Measurements from ENCODE around the gene PPP1R3F. TPM values are rescaled to one million over a fixed set of nuclear protein-coding genes. Genes with fewer than 3 reads are reported as not detected.

Gene PPP1R3F
- total RNA-seq, 2 experiments from 2014 or later: 4.8 to 5.4 TPM

DNA sequence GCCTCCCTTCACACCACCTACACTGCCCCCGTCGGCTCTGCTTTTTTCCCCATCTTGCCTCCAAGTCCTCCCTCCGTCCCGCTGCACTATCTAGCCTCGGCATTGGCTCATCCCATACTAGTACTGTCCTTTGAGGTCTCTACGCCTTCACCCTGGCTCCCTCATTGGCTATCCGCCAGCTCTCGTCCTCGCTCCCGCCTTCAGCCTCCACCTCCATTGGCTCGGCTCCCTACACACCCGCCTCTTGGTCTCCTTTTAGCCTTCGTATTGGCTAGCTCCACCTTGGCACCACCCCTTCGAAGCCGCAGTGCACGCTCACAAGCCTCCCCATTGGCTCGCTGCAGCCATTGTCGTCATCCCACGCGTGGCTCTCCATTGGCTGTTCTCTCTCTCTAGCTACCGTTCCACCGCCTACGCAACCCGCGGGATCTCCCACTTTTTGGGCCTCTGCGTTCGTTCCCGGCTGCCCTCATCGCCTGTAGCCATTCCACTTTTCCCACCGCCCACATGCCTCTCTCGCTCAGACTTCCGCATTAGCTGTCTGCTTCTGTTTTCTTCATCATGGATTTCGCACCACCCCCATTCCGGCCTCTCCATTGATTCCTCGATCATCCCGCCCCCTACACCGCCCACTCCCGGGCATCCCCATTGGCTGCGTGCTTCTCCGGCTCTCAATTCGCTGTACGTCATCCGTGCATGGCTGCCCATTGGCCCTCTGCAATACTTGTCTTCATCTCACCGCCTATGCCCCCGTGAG lies 405 bp upstream of the PPP1R3F start:
- TF ChIP-seq, protein P1, sequence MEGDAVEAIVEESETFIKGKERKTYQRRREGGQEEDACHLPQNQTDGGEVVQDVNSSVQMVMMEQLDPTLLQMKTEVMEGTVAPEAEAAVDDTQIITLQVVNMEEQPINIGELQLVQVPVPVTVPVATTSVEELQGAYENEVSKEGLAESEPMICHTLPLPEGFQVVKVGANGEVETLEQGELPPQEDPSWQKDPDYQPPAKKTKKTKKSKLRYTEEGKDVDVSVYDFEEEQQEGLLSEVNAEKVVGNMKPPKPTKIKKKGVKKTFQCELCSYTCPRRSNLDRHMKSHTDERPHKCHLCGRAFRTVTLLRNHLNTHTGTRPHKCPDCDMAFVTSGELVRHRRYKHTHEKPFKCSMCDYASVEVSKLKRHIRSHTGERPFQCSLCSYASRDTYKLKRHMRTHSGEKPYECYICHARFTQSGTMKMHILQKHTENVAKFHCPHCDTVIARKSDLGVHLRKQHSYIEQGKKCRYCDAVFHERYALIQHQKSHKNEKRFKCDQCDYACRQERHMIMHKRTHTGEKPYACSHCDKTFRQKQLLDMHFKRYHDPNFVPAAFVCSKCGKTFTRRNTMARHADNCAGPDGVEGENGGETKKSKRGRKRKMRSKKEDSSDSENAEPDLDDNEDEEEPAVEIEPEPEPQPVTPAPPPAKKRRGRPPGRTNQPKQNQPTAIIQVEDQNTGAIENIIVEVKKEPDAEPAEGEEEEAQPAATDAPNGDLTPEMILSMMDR (IDR thresholded peaks at IDR 0.05): no peak
- intact Hi-C loops (cut with micrococcal nuclease): no loop called here
- Mint-ChIP-seq H3K4me3 (peak overlapping the region; percentile 82), H3K4me1 (ENCODE audit: low read depth) (peaks cover 55% of the 10 kb centered on the region), H3K36me3 (ENCODE audit: low read depth) (peaks cover 10% of the 10 kb centered on the region), H3K9me3 (no peaks in the 10 kb centered on the region), H3K27ac (peak overlapping the region; percentile 99), H3K27me3 (no peaks in the 10 kb centered on the region)
- ChIA-PET POLR2A (interaction anchor here (0.8 to 1.7 kb wide), 3 partner anchors 10 to 101 kb away, joined by 3 to 8 read pairs (median 7); no protein-coding TSS in a partner anchor), CTCF (interaction anchor here (0.8 to 1.9 kb wide), 2 partner anchors 76 to 102 kb away, joined by 3 to 12 read pairs; no protein-coding TSS in a partner anchor)
- ATAC-seq (peak; percentile 80), DNase-seq (peak; percentile 97)

DNA sequence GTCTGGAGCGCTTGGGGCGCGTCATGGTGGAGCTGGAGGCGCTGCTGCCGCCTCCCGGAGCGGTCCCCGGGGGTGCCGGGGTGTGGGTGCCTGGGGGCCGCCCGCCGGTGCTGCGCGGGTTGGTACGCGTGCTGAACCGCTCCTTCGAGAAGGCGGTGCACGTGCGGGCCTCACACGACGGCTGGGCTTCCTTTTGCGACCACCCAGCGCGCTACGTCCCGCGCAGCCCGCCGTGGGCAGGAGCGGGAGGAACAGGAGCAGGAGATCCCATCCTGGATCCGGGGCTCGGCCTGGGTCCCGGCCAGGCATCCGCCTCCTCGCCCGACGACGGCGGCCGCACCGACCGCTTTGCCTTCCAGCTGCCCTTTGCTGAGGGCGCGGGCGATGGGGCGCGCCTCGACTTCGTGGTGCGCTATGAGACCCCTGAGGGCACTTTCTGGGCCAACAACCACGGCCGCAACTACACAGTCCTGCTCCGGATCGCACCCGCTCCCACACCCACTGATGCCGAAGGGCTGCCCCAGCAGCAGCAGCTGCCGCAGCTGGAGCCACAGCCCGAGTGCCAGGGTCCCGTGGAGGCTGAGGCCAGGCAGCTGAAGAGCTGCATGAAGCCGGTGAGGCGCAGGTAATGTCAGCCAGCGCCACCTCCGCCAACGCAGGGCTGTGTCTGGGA lies 792 bp downstream of the PPP1R3F start:
- Mint-ChIP-seq H3K9me3 (no peaks in the 10 kb centered on the region), H3K27ac (peak overlapping the region; percentile 99), H3K4me3 (peak overlapping the region; percentile 74), H3K27me3 (no peaks in the 10 kb centered on the region), H3K4me1 (ENCODE audit: low read depth) (peaks cover 56% of the 10 kb centered on the region), H3K36me3 (ENCODE audit: low read depth) (peaks cover 20% of the 10 kb centered on the region)
- no peak for ATAC-seq
- ChIA-PET CTCF (no interaction called here), POLR2A (interaction anchor here (0.6 kb wide), 1 partner anchor 11 kb away, joined by 3 read pairs; no protein-coding TSS in a partner anchor)
- intact Hi-C loops (cut with micrococcal nuclease): loop anchor here (5.0 kb wide), 1 partner anchor 78 kb away; no protein-coding TSS in a partner anchor
- TF ChIP-seq, protein P1 (IDR thresholded peaks at IDR 0.05): no peak
- no peak for DNase-seq

DNA sequence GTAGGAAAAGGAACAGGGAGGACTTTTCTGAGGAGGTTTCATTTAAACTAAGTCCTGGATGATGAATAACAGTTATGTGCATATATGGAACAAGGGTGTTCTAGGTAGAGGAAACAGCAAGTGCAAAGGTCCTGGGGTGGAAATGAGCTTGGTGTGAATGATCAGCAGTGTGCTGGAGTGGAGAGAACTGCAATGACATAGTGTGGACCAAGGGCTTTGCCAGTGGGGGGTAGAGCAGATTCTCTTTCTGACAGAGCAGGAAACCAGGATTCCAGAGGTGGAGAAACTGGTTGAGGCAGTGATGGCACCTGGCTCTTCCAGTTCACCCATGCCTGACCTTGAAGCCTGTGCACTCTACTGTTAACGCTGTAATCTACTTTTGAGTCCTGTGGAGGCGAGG lies 1.7 kb downstream of the PPP1R3F start:
- H3K9me3 Mint-ChIP-seq: no peaks in the 10 kb centered on the region
- TF ChIP-seq, protein P1 (IDR thresholded peaks at IDR 0.05): no peak
- CTCF ChIA-PET: interaction anchor here (1.5 kb wide), 1 partner anchor 8 kb away, joined by 4 read pairs; the partner anchor contains the start of gene FOXP3
- no peaks in the 10 kb centered on the region for H3K27me3 Mint-ChIP-seq
- intact Hi-C loops (cut with micrococcal nuclease): loop anchor here (5.0 kb wide), 1 partner anchor 79 kb away; no protein-coding TSS in a partner anchor
- POLR2A ChIA-PET: no interaction called here
- DNase-seq: peak; percentile 35
- H3K4me1 Mint-ChIP-seq (ENCODE audit: low read depth): peaks cover 62% of the 10 kb centered on the region
- H3K36me3 Mint-ChIP-seq (ENCODE audit: low read depth): peaks cover 23% of the 10 kb centered on the region
- ATAC-seq: no peak
- H3K4me3 Mint-ChIP-seq: peak overlapping the region; percentile 74
- H3K27ac Mint-ChIP-seq: peak overlapping the region; percentile 99

DNA sequence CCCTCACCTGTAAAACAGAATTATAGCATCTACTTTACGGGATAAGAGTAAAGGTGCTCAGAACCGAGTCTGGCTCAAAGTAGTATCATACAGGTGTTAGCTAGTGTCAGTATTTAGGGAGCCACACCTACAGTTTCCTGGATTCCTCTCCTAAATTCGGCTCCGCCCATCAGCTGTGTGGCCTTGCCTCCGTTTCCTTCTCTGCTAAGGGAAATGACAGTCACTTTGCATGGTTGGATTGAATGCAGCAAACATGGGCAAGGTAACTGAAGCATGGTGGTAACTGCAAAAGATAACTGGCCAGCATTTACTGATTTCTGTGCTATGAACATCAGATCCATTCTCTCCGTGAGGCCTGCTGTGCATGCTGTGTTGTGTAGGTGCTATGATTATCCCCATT lies 2.8 kb downstream of the PPP1R3F start:
- peak; percentile 32 for DNase-seq
- ChIA-PET POLR2A (interaction anchor here (0.8 to 2.2 kb wide), 3 partner anchors 9 to 14 kb away, joined by 3 to 11 read pairs (median 6); partner anchors contain the start of gene FOXP3), CTCF (interaction anchor here (0.9 to 1.5 kb wide), 2 partner anchors 9 to 19 kb away, joined by 4 read pairs; partner anchors contain the start of gene FOXP3)
- ATAC-seq: no peak
- TF ChIP-seq, protein P1 (IDR thresholded peaks at IDR 0.05): no peak
- Mint-ChIP-seq H3K27ac (peak overlapping the region; percentile 99), H3K4me1 (ENCODE audit: low read depth) (peaks cover 71% of the 10 kb centered on the region), H3K27me3 (no peaks in the 10 kb centered on the region), H3K36me3 (ENCODE audit: low read depth) (peaks cover 23% of the 10 kb centered on the region), H3K9me3 (no peaks in the 10 kb centered on the region), H3K4me3 (peak overlapping the region; percentile 74)
- intact Hi-C loops (cut with micrococcal nuclease): loop anchor here (5.0 kb wide), 1 partner anchor 80 kb away; no protein-coding TSS in a partner anchor

All from activated CD8-positive, alpha-beta T cell treated with anti-CD3 and anti-CD28 coated beads for 36 hours (primary cell).